ENCODE results near the gene SLITRK2. TPM values are rescaled to one million over a fixed set of nuclear protein-coding genes. Genes with fewer than 3 reads are reported as not detected.

The SLITRK2 gene
- total RNA-seq, 1 donor from 2014 or later: 0.26 TPM

DNA sequence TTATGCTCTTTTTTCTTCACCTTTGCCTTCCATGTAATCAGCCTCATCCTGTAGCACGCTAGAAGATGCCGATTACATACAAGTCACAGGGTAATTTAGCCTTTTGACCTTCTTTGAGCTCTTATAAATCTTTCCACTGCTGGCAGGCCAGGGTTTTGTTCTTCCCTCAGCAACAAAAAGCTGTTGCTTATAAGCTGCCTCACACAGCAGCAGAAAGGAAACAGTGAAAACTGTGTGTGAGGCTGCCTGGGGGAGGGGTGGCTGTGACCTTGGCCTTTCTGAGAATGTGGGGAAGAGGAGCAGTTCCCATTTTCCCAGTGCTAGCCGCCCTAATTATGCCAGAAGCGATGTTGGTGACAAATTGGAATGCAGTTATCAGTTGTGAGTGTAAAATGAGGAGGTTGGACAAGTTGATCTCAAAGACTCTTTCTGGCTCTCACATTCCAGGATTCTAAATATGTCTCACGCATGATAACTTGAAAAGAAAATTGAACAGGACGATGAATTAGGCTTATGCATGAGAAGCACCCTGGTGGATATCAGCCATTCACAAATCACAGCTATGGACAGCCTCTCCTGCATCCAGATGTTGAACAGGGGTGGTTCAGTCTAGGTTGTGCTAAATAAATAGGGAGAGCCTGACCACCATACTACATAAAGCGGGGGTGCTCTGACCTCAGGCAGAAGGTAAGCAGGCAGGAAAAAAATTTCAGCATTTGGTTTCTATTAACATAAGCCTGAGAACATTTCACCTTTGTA lies 25.7 kb downstream of the SLITRK2 start:
- H3K4me2 ChIP-seq: no peak overlapping the region
- Mint-ChIP-seq H3K27ac (no peak overlapping the region), H3K9me3 (peaks cover 2% of the 10 kb centered on the region), H3K27me3 (ENCODE audit: insufficient read depth, low read depth) (no peaks in the 10 kb centered on the region), H3K4me1 (peaks cover 22% of the 10 kb centered on the region), H3K36me3 (no peaks in the 10 kb centered on the region), H3K4me3 (no peak overlapping the region)
- peaks cover 4% of the 10 kb centered on the region for H3K4me1 ChIP-seq
- no peak for DNase-seq (ENCODE audit: low spot score)
- no peak for TF ChIP-seq EZH2 (IDR thresholded peaks at IDR 0.05)
- no peak for TF ChIP-seq EZH2phosphoT487 (IDR thresholded peaks at IDR 0.05)
- TF ChIP-seq CTCF (IDR thresholded peaks at IDR 0.05): no peak
- no peaks in the 10 kb centered on the region for H3F3A ChIP-seq (ENCODE audit: low read depth)
- no peak overlapping the region for H2AFZ ChIP-seq (replicated peaks)
- no peaks in the 10 kb centered on the region for H3K9me3 ChIP-seq (ENCODE audit: low read depth)
- no peaks in the 10 kb centered on the region for H3K36me3 ChIP-seq
- H3K27ac ChIP-seq: no peak overlapping the region
- H3K27me3 ChIP-seq: no peaks in the 10 kb centered on the region
- H3K9ac ChIP-seq: no peak overlapping the region
- H3K4me3 ChIP-seq: no peak overlapping the region
- H4K20me1 ChIP-seq (ENCODE audit: low read depth): no peaks in the 10 kb centered on the region
- H3K79me2 ChIP-seq (ENCODE audit: low read depth): no peaks in the 10 kb centered on the region

GRCh38 chrX:145844886-145845285 lies 27.3 kb downstream of the SLITRK2 start:
- Mint-ChIP-seq H3K9me3 (peaks cover 8% of the 10 kb centered on the region), H3K4me3 (no peak overlapping the region), H3K27ac (no peak overlapping the region), H3K27me3 (ENCODE audit: insufficient read depth, low read depth) (peaks cover 1% of the 10 kb centered on the region), H3K4me1 (peaks cover 15% of the 10 kb centered on the region), H3K36me3 (no peaks in the 10 kb centered on the region)
- no peaks in the 10 kb centered on the region for H3K4me1 ChIP-seq
- H3K79me2 ChIP-seq (ENCODE audit: low read depth): no peaks in the 10 kb centered on the region
- DNase-seq (ENCODE audit: low spot score): no peak
- no peak overlapping the region for H2AFZ ChIP-seq (replicated peaks)
- no peak overlapping the region for H3K27ac ChIP-seq
- H3K9me3 ChIP-seq (ENCODE audit: low read depth): no peaks in the 10 kb centered on the region
- H3K9ac ChIP-seq: no peak overlapping the region
- H4K20me1 ChIP-seq (ENCODE audit: low read depth): no peaks in the 10 kb centered on the region
- H3F3A ChIP-seq (ENCODE audit: low read depth): no peaks in the 10 kb centered on the region
- H3K4me2 ChIP-seq: no peak overlapping the region
- no peak for TF ChIP-seq EZH2phosphoT487 (IDR thresholded peaks at IDR 0.05)
- TF ChIP-seq EZH2 (IDR thresholded peaks at IDR 0.05): no peak
- no peak for TF ChIP-seq CTCF (IDR thresholded peaks at IDR 0.05)
- no peaks in the 10 kb centered on the region for H3K27me3 ChIP-seq
- no peaks in the 10 kb centered on the region for H3K36me3 ChIP-seq
- H3K4me3 ChIP-seq: no peak overlapping the region

- Histone ChIP-seq H3K9me3 (ENCODE audit: low read depth) (no peaks in the 10 kb centered on the region), H4K20me1 (ENCODE audit: low read depth) (no peaks in the 10 kb centered on the region), H3K27me3 (no peaks in the 10 kb centered on the region), H2AFZ (replicated peaks) (no peak overlapping the region), H3K79me2 (ENCODE audit: low read depth) (no peaks in the 10 kb centered on the region), H3K4me1 (no peaks in the 10 kb centered on the region), H3K4me2 (no peak overlapping the region), H3F3A (ENCODE audit: low read depth) (no peaks in the 10 kb centered on the region), H3K27ac (no peak overlapping the region), H3K36me3 (no peaks in the 10 kb centered on the region), H3K9ac (no peak overlapping the region), H3K4me3 (no peak overlapping the region)
- peaks cover 13% of the 10 kb centered on the region for H3K9me3 Mint-ChIP-seq
- peaks cover 3% of the 10 kb centered on the region for H3K4me1 Mint-ChIP-seq
- H3K27me3 Mint-ChIP-seq (ENCODE audit: insufficient read depth, low read depth): peaks cover 3% of the 10 kb centered on the region
- TF ChIP-seq CTCF (IDR thresholded peaks at IDR 0.05) (no peak), EZH2 (IDR thresholded peaks at IDR 0.05) (no peak), EZH2phosphoT487 (IDR thresholded peaks at IDR 0.05) (no peak)
- H3K27ac Mint-ChIP-seq: no peak overlapping the region
- no peak overlapping the region for H3K4me3 Mint-ChIP-seq
- H3K36me3 Mint-ChIP-seq: no peaks in the 10 kb centered on the region
- no peak for DNase-seq (ENCODE audit: low spot score)
Observed at GRCh38 chrX:145848448-145848847, 30.8 kb downstream of the SLITRK2 start.

Data from neural progenitor cell (in vitro differentiated cells).